NCI-H2107 (cell line): ENCODE results near the gene RPSA.
"Not testable (repeated sequence)": the region's sequence is repeated elsewhere in the genome, so short reads cannot be mapped to it uniquely, and the experiment has no call there.

Experiments used
- DNase-seq: peaks from one replicate; lab custom pipeline; 2025; lab: John Stamatoyannopoulos, UW

RPSA gene

DNA sequence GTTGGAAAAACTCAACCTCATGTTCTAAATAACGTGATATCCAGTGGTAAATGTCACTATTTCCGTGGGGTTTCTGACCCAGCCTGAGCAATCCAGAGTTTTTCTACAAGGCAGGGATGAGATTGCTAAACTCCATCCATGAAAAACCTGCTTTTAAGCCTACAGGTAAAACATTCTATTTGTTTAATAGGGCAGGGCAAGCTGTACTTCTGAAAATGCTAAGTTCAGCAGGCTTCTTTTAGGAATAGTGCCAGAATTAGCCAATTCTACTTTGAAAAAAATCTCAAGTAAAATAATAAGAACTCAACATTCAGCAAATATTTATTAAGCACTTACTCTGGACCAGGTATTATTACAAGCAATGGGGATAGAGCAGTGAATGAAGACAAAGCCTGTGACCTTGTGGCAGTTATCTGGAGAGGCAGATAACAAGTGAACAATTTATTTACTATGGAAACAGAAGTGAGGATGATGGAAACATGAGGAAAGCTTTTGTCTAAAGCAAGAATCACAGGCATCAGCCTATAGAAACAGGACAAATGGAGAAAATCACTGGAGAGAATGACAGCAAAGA is 13.3 kb downstream of the RPSA start:
- DNase-seq, result no peak

GRCh38 chr3:39420543-39420942 is 14.0 kb downstream of the RPSA start:
- DNase-seq, result no peak

- no peak for DNase-seq
Measured at GRCh38 chr3:39423436-39423970, 17.0 kb downstream of the RPSA start.

- DNase-seq, result no peak
Measured at GRCh38 chr3:39426312-39426711, 19.8 kb downstream of the RPSA start.

GRCh38 chr3:39427506-39427905 is 21.0 kb downstream of the RPSA start:
- no peak for DNase-seq

DNA sequence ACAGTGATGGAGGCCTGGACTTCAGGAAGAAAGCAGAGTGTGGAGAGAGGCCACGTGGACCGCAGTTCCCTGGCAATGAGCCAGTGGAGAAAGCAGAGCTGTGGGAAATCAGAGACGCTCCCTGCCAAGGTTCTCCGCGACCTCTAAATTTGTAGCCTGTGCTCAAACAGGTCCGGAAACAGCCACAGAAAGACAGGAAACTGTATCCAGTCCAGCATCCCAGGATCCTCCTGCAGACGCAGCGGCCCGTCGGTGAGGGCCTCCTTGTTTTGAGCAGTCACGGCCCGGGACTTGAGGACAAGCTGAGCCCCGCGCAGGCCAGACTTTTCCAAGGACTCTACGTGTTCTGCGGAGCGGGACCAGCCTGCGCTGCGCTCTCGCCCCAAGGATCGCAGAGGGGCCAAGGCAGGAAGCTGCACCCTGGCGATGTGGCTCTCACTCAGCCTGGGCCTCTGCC is 22.3 kb downstream of the RPSA start:
- DNase-seq, result no peak

DNA sequence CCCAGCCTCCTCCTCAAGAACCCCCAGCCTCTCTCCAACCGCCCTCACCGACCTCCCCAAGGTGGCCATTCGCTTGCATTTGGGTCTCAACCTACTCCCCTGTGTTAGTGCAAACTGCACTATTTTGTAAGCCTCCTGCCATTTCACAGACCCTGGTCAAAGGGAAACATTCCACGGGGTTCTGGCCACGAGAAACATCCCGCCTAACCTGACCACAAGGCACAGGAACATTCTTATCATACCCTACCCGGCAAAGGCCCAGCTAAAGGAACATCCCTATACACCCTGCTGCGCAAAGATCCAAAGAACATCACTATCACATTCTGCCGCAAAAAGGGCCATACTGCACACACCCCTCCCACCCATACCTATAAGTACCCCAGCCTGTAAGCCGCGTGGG is 22.9 kb downstream of the RPSA start:
- DNase-seq, result no peak

GRCh38 chr3:39432342-39432741 is 25.8 kb downstream of the RPSA start:
- DNase-seq, result no peak

DNA sequence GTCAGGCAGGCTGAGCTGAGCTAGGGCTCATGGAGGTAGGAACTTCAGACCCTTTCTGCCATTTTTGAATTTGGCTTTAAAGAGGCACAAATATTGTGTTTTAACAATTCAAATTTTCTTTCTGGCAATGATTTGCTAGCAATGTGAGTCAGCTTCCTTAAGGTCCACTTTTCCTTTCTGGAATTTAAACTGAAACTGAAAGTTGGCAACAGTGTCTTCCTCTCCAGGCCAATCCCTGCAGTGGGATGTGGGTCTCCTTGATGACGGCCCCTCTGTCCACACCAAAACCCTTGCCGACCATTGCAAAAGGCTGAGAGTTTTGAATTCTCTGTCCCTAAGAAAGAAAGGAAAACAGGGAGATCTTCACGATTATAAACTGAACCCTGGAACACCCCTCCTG is 27.1 kb downstream of the RPSA start:
- no peak for DNase-seq

DNA sequence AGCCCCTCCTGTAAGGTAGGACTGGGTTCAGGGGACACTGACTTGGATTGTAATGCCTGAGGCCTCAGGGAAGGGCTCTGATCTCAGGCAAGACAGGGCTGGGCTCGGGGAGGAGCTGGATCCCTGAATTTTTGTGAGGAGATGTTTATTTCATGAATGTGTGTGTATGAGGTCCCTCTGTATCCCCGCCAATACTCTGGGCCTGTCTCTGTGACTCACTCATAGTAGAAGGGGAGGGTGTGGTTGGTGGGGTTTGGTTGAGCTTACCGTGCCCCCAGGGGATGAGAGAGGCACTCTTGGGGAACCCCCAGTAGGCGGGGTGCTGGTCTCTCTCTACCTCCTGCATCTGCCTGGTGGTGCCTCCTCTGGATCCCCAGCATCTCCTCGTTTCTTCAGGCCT is 28.1 kb downstream of the RPSA start:
- DNase-seq, result no peak

GRCh38 chr3:39435006-39435748 is 28.7 kb downstream of the RPSA start:
- no peak for DNase-seq

DNA sequence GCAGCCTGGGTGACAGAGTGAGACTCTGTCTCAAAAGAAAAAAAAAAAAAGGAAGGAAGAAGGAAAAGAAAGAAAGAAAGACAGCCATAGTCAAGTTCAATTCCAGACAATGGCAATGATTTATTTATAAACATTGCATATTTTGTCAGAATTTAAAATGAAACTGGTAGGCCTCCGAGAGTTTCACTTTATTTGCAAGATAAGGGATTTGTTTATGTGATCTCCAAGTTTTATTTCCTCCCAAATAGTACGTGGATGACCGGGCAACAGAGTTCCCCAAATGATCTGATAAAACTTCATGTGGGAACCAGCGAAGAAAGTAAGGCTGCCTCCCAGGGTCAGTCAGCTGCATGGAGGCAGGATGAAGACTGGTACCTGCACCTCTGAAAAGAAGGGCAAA is 32.4 kb downstream of the RPSA start:
- no peak for DNase-seq

- DNase-seq, result no peak
Measured at GRCh38 chr3:39440316-39440715, 33.8 kb downstream of the RPSA start.

- DNase-seq, result no peak
Measured at GRCh38 chr3:39443530-39443929, 37.0 kb downstream of the RPSA start.

- no peak for DNase-seq
Measured at GRCh38 chr3:39445927-39446326, 39.4 kb downstream of the RPSA start.

DNA sequence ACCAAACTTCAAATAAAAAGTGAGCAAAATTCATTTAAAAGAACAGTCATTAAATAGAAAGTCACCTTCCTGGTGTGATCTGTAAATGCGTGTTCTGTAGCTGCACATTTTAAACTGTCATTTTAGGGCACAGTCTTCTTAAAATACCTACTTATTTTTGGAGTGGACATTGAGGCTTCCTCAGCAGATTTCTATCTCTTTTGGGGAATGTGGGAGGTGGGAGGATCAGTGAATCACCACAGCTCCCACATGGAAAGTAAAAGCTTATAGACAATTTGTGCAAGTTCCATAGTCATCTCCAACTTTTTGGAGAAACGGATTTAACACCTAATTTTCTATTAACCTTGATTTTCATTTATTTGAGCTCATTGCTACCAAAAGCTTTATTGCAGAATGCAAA is 39.9 kb downstream of the RPSA start:
- DNase-seq, result no peak

DNA sequence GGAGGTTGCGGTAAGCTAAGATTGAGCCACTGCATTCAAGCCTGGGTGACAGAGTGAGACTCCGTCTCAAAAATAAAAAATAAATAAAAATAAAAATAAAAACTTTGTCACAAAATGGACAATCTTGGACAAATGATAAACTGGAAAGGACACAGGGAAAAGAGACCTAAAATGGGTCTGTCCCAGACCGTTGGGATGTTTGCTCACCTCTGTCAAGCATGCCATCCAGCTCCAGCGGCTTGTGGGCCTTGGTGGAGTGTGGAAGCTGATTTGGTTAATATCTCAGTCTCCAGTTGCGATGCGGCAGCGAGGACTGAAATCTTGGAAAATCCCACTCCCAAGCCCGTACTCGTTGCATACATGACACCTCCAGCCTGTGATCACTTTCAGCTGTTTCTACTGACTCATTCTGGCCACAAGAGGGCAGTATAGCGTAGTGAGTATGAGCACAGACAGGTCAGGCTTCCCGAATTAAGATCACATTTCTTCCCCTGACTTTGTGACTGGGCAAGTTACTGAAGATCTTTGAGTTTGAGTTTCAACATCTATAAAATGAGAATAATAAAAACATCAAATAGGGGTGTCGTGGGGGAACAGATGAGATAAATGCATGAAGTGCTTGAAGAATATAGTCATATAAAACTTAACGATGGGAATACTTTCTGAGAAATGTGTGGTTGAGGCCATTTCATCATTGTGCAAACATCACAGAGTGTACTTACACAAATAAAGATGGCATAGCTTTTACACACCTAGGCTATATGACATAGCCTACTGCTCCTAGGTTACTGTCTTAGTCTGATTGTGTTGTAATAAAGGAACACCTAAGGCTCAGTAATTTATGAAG is 41.3 kb downstream of the RPSA start:
- peak; percentile 29 for DNase-seq

DNA sequence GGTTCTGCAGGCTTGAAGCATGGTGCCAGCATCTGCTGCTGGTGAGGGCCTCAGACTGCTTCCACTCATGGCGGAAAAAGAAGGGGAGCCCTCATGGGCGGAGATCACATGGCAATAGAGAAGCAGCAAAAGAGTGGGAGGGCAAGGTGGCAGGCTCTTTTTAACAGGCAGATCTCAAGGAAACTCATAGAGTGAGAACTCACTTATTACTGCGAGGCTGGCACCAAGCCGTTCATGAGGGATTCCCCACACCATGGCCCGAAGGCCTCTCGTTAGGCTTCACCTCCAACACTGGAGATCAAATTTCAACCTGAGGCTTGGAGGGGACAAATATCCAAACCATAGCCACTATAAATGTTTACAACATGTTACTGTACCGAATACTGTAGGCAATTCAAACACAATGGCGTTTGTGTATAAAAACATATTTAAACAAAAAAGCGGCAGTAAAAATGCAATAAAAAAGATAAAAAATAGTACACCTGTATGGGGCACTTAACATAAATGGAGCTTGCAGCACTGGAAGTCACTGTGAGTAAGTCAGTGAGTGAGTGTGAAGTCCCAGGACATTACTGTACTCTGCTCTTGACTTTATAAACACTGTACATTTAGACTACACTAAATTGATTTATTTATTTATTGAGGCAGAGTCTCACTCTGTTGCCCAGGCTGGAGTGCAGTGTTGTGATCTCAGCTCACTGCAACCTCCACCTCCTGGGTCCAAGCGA is 42.1 kb downstream of the RPSA start:
- no peak for DNase-seq

DNA sequence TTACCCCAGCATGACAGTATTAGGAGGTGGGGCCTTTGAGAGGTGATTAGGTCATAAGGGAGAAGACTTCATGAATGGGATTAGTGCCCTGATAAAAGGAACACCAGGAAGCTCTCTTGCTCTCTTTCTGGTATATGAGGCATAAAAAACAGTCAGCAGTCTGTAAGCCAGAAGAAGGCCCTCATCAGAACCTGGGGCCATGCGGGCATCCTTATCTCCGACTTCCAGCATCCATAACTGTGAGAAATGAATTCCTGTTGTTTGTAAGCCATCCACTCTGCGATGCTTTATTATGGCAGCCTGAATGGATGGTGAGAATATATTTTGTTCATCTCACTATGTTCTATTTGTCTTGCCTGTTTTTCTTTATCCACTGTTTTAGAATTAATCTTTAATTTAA is 43.3 kb downstream of the RPSA start:
- no peak for DNase-seq

GRCh38 chr3:39453134-39453533 is 46.6 kb downstream of the RPSA start:
- DNase-seq, result no peak

GRCh38 chr3:39453872-39454271 is 47.4 kb downstream of the RPSA start:
- not testable (repeated sequence) for DNase-seq

DNA sequence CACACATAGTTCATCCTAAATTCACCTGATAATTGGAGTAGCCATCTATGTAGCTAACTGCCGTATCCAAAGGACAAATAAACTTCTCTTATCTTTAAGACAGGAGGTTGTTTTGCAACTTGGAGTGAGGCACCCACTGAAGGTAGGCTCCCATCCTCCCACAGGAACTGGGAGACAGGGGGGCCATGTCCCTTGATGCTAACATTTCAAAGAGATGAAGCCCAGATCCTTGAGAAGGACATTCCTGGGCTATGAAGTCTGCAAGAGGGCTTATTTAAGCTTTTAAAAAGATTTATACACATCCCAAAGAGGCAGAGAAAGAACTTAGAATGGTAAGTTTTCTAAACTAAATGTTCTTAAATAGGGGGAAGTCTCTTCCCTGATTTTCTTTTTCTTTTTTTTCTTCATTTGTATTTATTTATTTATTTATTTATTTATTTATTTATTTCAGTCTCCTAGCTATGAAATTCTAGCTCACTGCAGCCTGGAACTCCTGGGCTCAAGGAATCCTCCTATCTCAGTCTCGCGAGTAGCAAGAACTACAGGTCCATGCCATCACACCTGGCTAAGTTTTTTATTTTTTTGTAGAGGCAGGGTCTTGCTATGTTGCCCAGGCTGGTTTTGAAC is 48.2 kb downstream of the RPSA start:
- DNase-seq, result no peak
